MM.1S (cell line): ENCODE measurements around the gene ZNF778.

ENCODE experiments used
- CTCF ChIP-seq: fragments of 300-600 bp; sonication (generic); IDR thresholded peaks from 2 replicates; pipeline ENCODE4 v1.5.1; 2016; ENCODE audit warnings: antibody characterized with exemption, low read length, mixed read lengths
- EZH2 ChIP-seq: fragments of 300-600 bp; sonication (generic); optimal IDR thresholded peaks from 2 replicates; pipeline ENCODE3; 2017; ENCODE audit warnings: low read depth, mild to moderate bottlenecking, antibody characterized with exemption, low read length, mixed read lengths
- EZH2phosphoT487 ChIP-seq: fragments of 300-600 bp; sonication (generic); IDR thresholded peaks from 2 replicates; pipeline ENCODE4 v1.6.1; 2018; ENCODE audit warnings: antibody characterized with exemption, low read length

GRCh38 chr16:89281189-89281577 is 63.7 kb downstream of the ZNF778 start:
- TF ChIP-seq CTCF (no peak), EZH2phosphoT487 (no peak), EZH2 (no peak)
